22Rv1 (cell line): ENCODE measurements around the gene WDR5.

Experiments used
- ZFX ChIP-seq: fragments of 450-650 bp; IDR thresholded peaks from 2 replicates; pipeline ENCODE4 v1.6.1; 2017; ENCODE audit warnings: antibody characterized with exemption, borderline replicate concordance
- TF ChIP-seq, protein P1 (sequence below): fragments of 450-650 bp; IDR thresholded peaks from 2 replicates; pipeline ENCODE4 v1.5.1; 2017; ENCODE audit warnings: mild to moderate bottlenecking

DNA sequence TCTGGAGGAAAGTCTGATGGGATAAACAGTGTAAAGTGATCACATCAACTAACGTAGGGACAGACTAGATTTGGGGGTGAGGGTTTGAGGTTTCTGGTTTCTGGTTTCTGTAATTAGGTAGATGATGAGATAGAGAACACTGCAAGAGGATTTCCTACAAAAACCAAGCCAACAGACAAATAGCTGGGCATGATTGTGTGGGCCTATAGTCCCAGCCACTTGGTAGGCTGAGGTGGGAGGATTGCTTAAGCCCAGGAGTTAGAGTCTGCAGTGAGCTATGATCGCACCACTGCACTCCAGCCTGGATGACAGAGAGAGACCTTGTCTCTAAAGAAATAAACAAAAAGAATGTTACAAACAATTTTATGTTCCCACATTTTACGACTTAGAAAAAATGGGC is 62.9 kb downstream of the WDR5 start:
- TF ChIP-seq, protein P1, sequence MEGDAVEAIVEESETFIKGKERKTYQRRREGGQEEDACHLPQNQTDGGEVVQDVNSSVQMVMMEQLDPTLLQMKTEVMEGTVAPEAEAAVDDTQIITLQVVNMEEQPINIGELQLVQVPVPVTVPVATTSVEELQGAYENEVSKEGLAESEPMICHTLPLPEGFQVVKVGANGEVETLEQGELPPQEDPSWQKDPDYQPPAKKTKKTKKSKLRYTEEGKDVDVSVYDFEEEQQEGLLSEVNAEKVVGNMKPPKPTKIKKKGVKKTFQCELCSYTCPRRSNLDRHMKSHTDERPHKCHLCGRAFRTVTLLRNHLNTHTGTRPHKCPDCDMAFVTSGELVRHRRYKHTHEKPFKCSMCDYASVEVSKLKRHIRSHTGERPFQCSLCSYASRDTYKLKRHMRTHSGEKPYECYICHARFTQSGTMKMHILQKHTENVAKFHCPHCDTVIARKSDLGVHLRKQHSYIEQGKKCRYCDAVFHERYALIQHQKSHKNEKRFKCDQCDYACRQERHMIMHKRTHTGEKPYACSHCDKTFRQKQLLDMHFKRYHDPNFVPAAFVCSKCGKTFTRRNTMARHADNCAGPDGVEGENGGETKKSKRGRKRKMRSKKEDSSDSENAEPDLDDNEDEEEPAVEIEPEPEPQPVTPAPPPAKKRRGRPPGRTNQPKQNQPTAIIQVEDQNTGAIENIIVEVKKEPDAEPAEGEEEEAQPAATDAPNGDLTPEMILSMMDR: no peak
- no peak for TF ChIP-seq ZFX
